Measurements from ENCODE around the gene KPNA4.

DNA sequence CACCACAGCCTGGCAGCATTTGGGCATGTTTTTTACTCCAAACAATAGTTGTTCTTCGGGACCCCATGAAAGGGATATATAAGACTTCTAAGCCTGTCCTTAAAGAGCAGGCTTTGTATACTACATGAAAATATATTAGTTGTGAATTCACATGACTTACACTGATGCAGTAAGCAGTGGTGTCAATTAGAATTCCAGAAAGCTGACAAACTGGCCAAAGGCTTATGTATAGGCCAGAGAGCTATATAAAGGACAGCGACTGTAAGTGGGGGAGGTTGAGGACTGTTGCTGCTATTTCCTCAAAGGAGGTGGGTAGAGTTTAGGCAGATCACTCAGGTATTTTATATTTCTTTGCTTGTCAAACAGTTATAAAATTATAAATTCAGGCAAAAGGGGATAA is 24.8 kb downstream of the KPNA4 start:
- TF ChIP-seq, protein P1, sequence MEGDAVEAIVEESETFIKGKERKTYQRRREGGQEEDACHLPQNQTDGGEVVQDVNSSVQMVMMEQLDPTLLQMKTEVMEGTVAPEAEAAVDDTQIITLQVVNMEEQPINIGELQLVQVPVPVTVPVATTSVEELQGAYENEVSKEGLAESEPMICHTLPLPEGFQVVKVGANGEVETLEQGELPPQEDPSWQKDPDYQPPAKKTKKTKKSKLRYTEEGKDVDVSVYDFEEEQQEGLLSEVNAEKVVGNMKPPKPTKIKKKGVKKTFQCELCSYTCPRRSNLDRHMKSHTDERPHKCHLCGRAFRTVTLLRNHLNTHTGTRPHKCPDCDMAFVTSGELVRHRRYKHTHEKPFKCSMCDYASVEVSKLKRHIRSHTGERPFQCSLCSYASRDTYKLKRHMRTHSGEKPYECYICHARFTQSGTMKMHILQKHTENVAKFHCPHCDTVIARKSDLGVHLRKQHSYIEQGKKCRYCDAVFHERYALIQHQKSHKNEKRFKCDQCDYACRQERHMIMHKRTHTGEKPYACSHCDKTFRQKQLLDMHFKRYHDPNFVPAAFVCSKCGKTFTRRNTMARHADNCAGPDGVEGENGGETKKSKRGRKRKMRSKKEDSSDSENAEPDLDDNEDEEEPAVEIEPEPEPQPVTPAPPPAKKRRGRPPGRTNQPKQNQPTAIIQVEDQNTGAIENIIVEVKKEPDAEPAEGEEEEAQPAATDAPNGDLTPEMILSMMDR (conservative IDR thresholded peaks at IDR 0.05 in 1 of 2, IDR thresholded peaks at IDR 0.05 in 1 of 2; ENCODE audit: low read depth in 1 of 2, low read length in 2 of 2), result no peak
- TF ChIP-seq EZH2 (IDR thresholded peaks at IDR 0.05; ENCODE audit: low read length, missing control alignments), result no peak

Measured in fibroblast of lung (primary cell).